NK-92 treated with Interleukin-12 subunit alpha and Interleukin-12 subunit beta, amount 100 ng/mL, for 24 hours (cell line): ENCODE data around the gene DIS3L.
A peak's percentile ranks its signal among the peaks of the same experiment; 100 is the strongest.
"Not testable (repeated sequence)": the region's sequence is repeated elsewhere in the genome, so short reads cannot be mapped to it uniquely, and the experiment has no call there.

Experiments used
- DNase-seq: peaks from one replicate; lab custom pipeline; 2025; lab: John Stamatoyannopoulos, UW

Gene DIS3L

DNA sequence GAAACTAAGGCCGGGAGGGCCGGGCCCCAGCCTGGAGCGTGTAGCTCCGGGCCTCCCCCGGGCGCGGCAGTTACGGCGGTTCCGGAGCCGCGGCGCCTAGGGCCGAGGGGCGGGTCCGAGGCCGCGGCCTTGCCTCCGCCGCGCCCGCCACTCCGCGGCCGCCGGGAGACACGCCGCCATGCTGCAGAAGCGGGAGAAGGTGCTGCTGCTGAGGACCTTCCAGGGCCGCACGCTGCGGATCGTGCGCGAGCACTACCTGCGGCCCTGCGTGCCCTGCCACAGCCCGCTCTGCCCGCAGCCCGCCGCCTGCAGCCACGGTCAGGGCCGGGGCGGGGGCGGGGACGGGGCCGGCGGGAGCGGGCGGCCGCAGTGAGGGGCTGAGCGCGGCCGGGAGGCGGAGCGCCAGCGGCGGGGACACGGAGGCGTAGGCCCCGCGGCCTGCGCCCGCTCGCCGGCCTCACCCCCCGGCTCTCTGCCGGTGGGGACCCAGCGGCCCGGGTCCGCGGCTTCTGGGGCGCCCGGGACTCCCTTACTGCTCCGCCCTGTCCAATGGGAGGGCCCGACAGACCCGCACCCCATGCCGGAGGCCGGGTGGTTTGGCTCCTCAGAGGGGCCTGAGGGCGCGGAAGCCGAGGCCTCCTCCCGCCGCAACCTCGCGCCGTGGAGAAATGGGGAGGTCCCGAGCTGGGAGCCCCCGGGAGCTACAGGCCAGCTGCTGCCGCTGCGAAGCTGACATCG lies at the start of gene DIS3L:
DIS3L (plus strand) TSS at position 150 of the 738 bp plus-strand sequence; CDS start at position 179, 29 bp downstream.
- peak; percentile 75 for DNase-seq

GRCh38 chr15:66245832-66246231 lies 47.5 kb upstream of the DIS3L start:
- not testable (repeated sequence) for DNase-seq

- no peak for DNase-seq
Measured at GRCh38 chr15:66246937-66247336, 46.4 kb upstream of the DIS3L start.

DNA sequence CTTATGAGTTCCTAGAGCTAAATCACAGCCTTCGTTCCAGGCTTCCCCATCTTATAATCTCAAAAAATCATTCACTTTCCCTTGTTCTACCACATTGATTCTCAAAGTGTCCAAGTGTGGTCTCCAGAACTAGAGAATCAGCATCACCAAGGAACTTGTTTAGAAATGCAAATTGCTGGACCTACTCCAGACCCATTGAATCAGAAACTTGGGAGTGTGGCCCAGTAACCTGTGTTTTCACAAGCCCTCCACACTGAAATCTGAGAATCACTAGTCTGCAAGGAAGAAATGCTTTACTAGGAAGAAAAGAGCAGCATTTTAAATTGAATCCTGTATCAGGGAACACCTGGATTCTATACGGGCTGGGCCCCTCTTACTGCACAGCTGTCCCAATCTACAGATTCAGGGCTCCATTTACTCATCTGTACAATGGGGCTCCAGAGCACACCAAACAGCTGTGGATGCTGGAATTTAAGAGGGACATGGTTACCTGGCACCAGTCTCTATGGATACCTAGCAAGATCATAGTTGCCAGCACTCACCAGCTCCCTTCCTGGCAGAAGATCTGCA lies 43.7 kb upstream of the DIS3L start:
- DNase-seq = no peak

GRCh38 chr15:66251065-66251789 lies 42.1 kb upstream of the DIS3L start:
- no peak for DNase-seq

DNA sequence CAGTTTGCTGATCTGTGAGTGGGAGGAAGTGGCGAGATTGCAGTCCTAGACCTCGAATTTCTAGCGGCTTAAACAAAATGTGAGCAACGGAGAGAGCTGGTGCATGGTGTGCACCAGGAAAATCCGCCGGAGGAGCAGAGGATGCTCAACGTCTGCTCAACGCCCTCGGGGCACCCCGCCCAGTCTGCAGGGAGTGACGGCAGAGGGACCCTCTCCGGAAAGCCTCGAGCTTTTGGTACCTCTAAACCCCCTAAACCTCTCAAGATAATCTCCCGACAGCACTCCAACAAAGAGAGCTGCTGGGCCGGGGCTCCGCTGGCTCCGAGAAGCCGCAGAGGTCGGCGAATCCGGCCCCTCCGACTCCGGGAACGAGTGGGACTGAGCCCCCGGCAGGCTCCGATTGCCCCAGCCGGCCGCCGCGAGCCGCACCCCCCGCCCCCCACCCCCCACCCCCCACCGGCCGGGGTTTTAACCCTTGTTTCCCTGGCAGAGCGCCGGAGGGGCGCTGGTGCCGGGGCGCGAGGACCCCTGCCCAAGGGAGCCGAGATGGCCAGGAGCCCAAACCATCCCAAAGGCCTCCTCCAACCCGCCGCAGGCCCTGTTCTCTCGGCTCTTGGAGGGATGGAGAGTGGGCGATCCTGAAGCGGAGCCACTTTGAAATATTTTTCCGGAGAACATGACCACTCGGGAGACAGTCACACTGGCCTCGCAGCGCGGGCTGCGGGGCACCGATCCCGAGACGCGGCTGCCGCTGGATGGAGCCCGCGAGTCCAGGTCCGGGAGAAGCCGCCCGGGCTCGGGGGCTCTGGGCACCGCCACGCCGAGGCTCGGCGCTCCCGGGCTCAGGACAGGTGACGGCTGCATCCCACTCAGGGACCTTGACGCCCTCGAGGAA lies 41.3 kb upstream of the DIS3L start:
- no peak for DNase-seq

DNA sequence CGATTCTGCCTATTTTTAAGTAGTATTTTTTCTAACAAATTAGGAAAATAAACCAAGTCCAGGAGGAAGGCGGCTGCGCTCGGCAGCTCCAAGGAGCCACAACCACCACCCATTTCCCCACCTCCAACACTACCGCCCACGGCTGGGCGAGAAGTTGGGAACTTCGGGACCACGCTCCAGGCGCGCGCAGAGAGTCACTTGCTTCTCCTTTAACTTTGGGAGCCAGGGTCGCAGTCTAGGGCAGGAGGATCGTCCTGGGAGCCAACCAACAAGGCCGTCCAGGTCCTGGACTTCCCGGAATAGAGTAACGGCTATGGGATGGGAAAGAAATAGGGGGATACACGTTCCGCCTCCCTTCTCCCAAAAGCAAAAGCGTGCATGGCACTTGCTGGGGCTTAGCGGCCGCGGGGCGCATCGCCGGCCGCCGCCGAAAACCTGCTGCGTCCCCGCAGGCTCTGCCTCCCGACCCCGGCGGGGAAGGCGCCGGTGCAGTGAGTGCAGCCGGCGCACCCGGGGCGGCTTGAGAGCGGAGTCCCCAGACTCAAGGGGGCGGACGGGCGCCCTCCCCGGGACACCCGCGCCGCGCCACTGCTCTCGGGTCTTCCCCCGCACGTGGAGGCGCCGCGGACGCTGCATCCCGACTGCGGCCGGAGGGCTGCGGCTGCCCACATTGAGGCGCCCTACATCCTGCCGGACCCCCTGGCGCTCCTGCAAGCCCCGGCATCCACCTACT lies 40.5 kb upstream of the DIS3L start:
- no peak for DNase-seq

- no peak for DNase-seq
Measured at GRCh38 chr15:66253418-66254088, 39.8 kb upstream of the DIS3L start, which contains the start of gene MEGF11. Gene MEGF11, minus strand, starts transcription at chr15:66253750. Its CDS starts 125,347 bp downstream, at chr15:66128403.

DNA sequence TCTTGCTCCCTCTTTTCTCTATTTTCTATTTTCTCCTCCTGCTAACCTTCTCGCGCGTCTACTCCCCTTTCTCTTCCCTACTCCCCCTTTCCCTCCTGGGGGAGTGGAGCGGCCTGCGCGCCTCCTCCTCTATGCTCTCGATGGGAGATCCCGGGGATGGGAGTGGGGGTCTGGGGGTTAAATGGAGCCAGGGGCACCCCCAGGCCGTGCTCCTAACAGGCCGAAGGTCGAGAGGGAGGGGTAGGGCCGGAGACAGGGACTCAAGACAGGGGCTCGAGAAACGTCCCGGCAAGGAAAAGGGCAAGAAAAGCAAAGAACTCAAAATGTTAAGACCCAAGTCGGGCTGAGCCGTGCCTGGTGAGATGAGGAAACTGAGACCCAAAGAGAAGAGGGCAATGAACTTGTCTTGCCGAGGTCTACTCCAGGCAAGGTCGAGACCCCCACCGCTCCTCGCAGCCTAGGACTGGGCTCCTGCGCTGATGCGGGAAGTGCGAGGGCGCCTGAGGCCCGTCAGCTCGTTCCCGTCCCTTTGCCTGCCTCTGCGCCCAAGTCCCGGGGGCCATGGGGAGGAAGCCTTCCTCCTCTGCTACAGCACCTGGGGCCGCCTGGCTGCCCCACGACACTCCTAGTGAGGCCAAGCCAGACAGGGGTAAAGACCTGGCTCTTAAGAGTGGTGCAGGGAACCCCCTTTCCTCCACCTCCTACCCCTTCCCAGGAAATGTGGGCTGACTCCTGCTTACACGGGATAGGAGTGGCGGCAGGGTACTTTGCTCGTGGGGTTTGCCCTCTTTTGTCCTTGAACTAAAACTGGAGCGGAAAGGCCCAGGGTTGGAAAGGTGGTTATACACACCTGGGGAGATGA lies 39.0 kb upstream of the DIS3L start:
- DNase-seq = no peak

DNA sequence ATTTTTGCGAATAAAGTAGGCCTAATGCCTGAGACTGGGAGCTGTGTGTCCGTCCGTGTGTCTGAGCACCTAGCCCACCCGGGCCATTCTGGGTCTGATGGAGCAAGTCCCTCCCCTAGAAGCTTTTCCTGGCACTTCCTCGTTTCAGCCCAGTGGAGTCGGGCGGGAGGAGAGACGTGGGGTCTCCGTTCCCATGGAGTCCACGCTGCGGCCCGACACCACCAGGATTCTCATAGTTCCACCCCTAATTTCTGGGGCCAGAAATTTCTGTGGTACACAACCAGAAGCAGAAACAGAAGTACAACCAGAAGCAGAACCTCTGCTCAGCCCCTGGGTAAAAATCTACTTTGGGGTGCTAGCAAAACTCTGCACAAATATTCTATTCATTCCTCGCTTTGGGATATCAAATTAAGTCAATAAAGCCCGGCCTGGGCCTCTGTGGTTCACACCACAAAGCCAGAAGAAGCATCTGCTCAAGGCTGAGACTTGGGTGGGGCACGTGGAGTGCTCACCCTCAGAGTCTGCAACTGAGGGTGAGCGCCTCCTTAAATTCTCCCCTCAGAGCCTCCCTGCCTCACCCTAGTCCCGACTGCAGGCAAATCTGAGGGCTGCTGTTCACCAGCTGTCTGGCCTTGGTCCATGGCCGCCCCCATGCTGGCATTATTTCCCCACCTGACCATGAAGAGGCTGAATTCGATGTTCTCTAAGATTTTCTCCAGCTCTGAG lies 38.3 kb upstream of the DIS3L start:
- no peak for DNase-seq

DNA sequence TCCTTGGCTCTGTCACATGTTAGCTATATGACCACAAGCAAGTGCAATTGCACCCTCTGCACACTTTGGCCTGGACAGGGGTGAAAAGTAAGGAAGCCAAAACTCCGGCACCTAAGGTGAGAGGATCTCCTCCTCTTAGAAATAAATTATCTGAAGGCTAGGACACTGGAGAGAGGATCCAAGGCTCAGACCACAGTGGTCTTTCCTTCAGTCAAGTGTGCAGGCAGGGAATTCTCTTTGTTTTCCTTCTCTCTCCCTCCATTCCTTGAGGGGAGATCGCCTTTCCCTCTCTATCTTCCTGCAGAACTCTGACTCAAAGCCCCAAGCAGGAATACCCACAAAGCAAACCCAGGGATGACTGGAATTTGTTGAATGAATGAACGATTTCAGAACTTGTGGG lies 36.7 kb upstream of the DIS3L start:
- no peak for DNase-seq

- DNase-seq = no peak
Measured at GRCh38 chr15:66261056-66261455, 32.3 kb upstream of the DIS3L start.

DNA sequence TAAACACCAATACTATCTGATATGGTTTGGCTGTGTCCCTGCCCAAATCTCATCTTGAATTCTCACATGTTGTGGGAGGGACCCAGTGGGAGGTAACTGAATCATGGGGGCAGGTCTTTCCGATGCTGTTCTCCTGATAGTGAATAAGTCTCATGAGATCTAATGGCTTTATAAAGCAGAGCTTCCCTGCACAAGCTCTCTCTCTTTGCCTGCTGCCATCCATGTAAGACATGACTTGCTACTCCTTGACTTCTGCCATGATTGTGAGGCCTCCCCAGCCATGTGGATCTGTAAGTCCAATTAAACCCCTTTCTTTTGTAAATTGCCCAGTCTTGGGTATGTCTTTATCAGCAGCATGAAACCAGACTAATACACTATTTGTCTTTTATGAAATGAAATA lies 30.5 kb upstream of the DIS3L start:
- DNase-seq = not testable (repeated sequence)

- no peak for DNase-seq
Measured at GRCh38 chr15:66264859-66265513, 28.4 kb upstream of the DIS3L start.

GRCh38 chr15:66269326-66270090 lies 23.9 kb upstream of the DIS3L start:
- no peak for DNase-seq

DNA sequence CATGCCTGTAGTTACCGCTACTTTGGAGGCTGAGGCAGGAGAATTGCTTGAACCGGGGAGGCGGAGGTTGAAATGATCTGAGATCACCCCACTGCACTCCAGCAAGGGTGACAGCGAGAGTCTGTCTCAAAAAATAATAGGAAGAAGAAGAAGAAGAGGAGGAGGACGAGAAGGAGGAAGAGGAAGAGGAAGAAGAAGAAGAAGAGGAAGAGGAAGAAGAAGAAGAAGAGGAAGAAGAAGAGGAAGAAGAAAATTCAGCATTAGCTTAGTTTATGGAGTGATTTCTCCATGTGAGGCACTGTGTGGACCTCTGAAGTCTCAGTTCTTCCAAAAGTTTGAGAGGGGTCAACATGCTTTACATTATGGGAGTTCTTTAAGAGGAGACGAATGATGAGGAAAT lies 22.4 kb upstream of the DIS3L start:
- DNase-seq = no peak

GRCh38 chr15:66275352-66275751 lies 18.0 kb upstream of the DIS3L start:
- no peak for DNase-seq

DNA sequence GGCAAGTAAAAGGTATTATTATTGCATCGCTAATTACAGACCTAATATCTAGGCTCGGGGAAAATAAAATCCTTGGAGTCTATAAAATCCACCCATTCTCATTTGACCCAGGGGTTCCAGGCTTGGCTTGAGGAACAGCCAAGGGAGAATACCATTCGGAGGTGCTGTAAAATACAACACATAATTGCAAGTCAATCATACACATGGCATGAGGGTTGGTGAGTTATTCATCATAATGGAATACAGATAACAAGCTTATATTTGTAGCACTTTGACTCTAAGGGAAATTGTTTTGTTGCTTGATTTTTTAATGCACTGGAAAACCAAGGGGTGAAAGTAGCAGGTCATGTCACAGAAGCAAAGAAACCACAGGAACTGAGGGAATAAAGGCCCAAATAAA lies 16.8 kb upstream of the DIS3L start:
- DNase-seq = no peak
